HG03378 (cell line): ENCODE measurements around the gene YWHAH.
"Not testable (repeated sequence)": the region's sequence is repeated elsewhere in the genome, so short reads cannot be mapped to it uniquely, and the experiment has no call there.

Experiments used
- ATAC-seq: cut with Tn5 transposase; IDR thresholded peaks from one replicate; pipeline ENCODE4 v1.9.1; 2021; ENCODE audit warnings: mild to moderate bottlenecking, moderate library complexity; ENCODE audit not compliant: unreplicated experiment

The YWHAH gene

GRCh38 chr22:31977141-31977841 is 33.0 kb downstream of the YWHAH start:
- ATAC-seq: no peak

GRCh38 chr22:31977939-31978338 is 33.6 kb downstream of the YWHAH start:
- no peak for ATAC-seq

- no peak for ATAC-seq
Observed at GRCh38 chr22:31980628-31981027, 36.3 kb downstream of the YWHAH start.

- ATAC-seq: not testable (repeated sequence)
Observed at GRCh38 chr22:31981976-31982375, 37.6 kb downstream of the YWHAH start.

- no peak for ATAC-seq
Observed at GRCh38 chr22:31983911-31984656, 39.7 kb downstream of the YWHAH start.

- no peak for ATAC-seq
Observed at GRCh38 chr22:31987218-31987617, 42.9 kb downstream of the YWHAH start.

- no peak for ATAC-seq
Observed at GRCh38 chr22:31991102-31991839, 46.9 kb downstream of the YWHAH start.

GRCh38 chr22:31995046-31995445 is 50.7 kb downstream of the YWHAH start:
- ATAC-seq: no peak

- no peak for ATAC-seq
Observed at GRCh38 chr22:31995807-31996206, 51.5 kb downstream of the YWHAH start.

GRCh38 chr22:31998784-31999385 is 54.5 kb downstream of the YWHAH start:
- no peak for ATAC-seq

GRCh38 chr22:32000181-32000580 is 55.8 kb downstream of the YWHAH start:
- ATAC-seq: no peak

- ATAC-seq: no peak
Observed at GRCh38 chr22:32005453-32005852, 61.1 kb downstream of the YWHAH start.
